ENCODE results near the gene SH3BP5L. TPM values are rescaled to one million over a fixed set of nuclear protein-coding genes. Genes with fewer than 3 reads are reported as not detected.

SH3BP5L gene
- total and polyA plus RNA-seq, 2 of the 13 experiments (the other 11 are each of a cell fraction or from before 2014, with no cell fraction given): 10.3 to 14.9 TPM

DNA sequence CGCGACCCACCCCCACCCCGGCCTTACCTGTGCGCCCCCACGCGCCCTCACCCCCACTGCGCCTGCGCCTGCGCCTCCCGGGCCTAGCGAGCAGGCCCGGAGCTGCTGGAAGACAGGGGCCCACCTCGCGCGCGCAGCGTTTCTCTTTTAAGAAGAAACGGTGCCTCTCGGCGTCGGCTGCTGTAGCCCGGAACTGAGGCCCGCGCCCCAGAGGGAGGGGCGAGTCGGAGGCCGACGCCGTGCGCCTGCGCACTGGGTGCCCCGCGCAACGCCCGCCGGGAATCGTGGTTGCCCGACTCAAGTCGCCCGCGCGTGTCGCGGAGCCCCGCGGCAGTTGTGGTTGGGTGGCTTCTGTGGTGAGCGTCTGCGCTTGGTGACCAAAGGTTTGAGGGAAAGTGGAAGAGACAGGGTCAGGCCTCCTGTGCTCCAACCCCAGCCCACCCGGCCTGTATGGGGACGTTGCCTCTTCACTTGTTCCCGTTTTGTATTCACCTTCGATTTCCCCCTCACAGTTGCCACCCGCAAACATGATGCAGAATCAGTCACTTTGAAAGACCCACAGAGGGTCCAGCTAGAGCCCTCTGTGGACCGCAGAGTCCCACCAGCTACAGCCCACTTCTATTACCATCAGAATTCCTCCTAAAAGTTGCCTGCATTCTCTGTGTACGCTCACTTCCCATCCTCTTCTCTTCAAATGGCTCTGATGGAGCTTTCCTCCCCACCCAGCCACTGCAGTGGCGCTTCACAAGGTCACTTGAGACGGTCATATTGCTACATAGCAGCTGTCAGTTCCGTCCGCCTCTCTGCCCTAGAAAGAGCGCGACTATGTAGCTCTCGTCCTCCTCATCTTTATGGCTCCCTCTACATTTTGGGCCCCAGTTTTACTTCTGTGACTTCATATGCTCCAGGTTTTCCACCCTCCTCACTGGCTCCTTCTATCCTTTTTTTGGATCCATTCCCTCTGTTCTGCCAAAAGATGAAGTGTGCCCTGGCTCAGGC is 33.5 kb upstream of the SH3BP5L start, which contains the start of gene ZNF692 (continued):
- TF ChIP-seq ZNF280B (CRISPR knock-in tag; IDR thresholded peaks at IDR 0.05; ENCODE audit: borderline replicate concordance) (no peak), NR2F2 (IDR thresholded peaks at IDR 0.05; ENCODE audit: borderline replicate concordance, low read depth) (0 out of 2 replicates have a peak, but pooled peaks have one; percentile 20), ZNF260 (CRISPR knock-in tag; IDR thresholded peaks at IDR 0.05; ENCODE audit: borderline replicate concordance, low read depth) (no peak), ZBTB34 (CRISPR knock-in tag; IDR thresholded peaks at IDR 0.05) (peak; percentile 32; the same call in 1 of the 2 replicates), ZNF589 (CRISPR knock-in tag; conservative IDR thresholded peaks at IDR 0.05) (no peak), ZHX2 (IDR thresholded peaks at IDR 0.05; ENCODE audit: low read depth) (no peak), ZHX2 (CRISPR knock-in tag; IDR thresholded peaks at IDR 0.05; ENCODE audit: borderline replicate concordance) (no peak), TP53 (CRISPR knock-in tag; conservative IDR thresholded peaks at IDR 0.05) (no peak), SMARCC2 (IDR thresholded peaks at IDR 0.05) (no peak), ZBTB7B (CRISPR knock-in tag; IDR thresholded peaks at IDR 0.05) (no peak; the same call in 1 of the 2 replicates), SP4 (CRISPR knock-in tag; IDR thresholded peaks at IDR 0.05) (peak; percentile 44; the same call in 1 of the 2 replicates), ZKSCAN8 (CRISPR knock-in tag; IDR thresholded peaks at IDR 0.05; ENCODE audit: borderline replicate concordance) (no peak), MLLT10 (CRISPR knock-in tag; IDR thresholded peaks at IDR 0.05) (no peak), ZBTB21 (CRISPR knock-in tag; IDR thresholded peaks at IDR 0.05) (no peak)
- TF ChIP-seq, protein P1, sequence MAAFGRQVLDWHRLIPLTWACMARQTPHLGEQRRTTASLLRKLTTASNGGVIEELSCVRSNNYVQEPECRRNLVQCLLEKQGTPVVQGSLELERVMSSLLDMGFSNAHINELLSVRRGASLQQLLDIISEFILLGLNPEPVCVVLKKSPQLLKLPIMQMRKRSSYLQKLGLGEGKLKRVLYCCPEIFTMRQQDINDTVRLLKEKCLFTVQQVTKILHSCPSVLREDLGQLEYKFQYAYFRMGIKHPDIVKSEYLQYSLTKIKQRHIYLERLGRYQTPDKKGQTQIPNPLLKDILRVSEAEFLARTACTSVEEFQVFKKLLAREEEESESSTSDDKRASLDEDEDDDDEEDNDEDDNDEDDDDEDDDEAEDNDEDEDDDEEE (CRISPR knock-in tag; IDR thresholded peaks at IDR 0.05): no peak
- TF ChIP-seq, protein P2, sequence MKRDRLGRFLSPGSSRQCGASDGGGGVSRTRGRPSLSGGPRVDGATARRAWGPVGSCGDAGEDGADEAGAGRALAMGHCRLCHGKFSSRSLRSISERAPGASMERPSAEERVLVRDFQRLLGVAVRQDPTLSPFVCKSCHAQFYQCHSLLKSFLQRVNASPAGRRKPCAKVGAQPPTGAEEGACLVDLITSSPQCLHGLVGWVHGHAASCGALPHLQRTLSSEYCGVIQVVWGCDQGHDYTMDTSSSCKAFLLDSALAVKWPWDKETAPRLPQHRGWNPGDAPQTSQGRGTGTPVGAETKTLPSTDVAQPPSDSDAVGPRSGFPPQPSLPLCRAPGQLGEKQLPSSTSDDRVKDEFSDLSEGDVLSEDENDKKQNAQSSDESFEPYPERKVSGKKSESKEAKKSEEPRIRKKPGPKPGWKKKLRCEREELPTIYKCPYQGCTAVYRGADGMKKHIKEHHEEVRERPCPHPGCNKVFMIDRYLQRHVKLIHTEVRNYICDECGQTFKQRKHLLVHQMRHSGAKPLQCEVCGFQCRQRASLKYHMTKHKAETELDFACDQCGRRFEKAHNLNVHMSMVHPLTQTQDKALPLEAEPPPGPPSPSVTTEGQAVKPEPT (CRISPR knock-in tag; IDR thresholded peaks at IDR 0.05; ENCODE audit: low read depth): no peak; the same call in 1 of the 2 replicates
